HepG2 (cell line): ENCODE data around the gene TSNAXIP1. TPM values are rescaled to one million over a fixed set of nuclear protein-coding genes. Genes with fewer than 3 reads are reported as not detected.

Experiments
- AHR ChIP-seq: IDR thresholded peaks from 2 replicates; pipeline ENCODE4 v1.6.1; 2018; ENCODE audit warnings: missing genetic modification reagents, missing compliant biosample characterization
- DZIP1 ChIP-seq: sonication (generic); formaldehyde crosslinking; IDR thresholded peaks from 2 replicates; pipeline ENCODE4 v1.5.0; 2020; ENCODE audit warnings: mild to moderate bottlenecking, missing genetic modification reagents
- KLF9 ChIP-seq: IDR thresholded peaks from 2 replicates; pipeline ENCODE4 v1.6.1; 2016; ENCODE audit warnings: low read depth
- PAXIP1 ChIP-seq: sonication (generic); formaldehyde crosslinking; conservative IDR thresholded peaks from 2 replicates; pipeline ENCODE4 v1.4.0; 2020; ENCODE audit warnings: mild to moderate bottlenecking, missing genetic modification reagents, moderate library complexity
- PLRG1 ChIP-seq: fragments of 450-650 bp; conservative IDR thresholded peaks from 2 replicates; pipeline ENCODE4 v1.6.1; 2016
- RBFOX2 ChIP-seq: fragments of 200-400 bp; formaldehyde crosslinking; IDR thresholded peaks from 2 replicates; pipeline ENCODE4 v1.6.1; 2017; ENCODE audit warnings: low read depth, mild to moderate bottlenecking, low read length
- SAFB2 ChIP-seq: sonication (generic); formaldehyde crosslinking; IDR thresholded peaks from 2 replicates; pipeline ENCODE4 v1.5.1; 2020; ENCODE audit warnings: missing genetic modification reagents, low read depth, mild to moderate bottlenecking, borderline replicate concordance
- SNAPC4 ChIP-seq: sonication (generic); formaldehyde crosslinking; IDR thresholded peaks from 2 replicates; pipeline ENCODE4 v1.4.0; 2020; ENCODE audit warnings: mild to moderate bottlenecking, missing genetic modification reagents
- ZNF253 ChIP-seq: sonication (generic); formaldehyde crosslinking; IDR thresholded peaks from 2 replicates; pipeline ENCODE4 v1.8.0; 2022; ENCODE audit warnings: mild to moderate bottlenecking, missing genetic modification reagents, borderline replicate concordance
- ZSCAN20 ChIP-seq: sonication (generic); formaldehyde crosslinking; IDR thresholded peaks from 2 replicates; pipeline ENCODE4 v1.4.0; 2020; ENCODE audit warnings: missing genetic modification reagents, mild to moderate bottlenecking, borderline replicate concordance
- polyA plus RNA-seq, 8 experiments: library from polyadenylated mRNA; depleted of rRNA in 3 of 8; stranded (reverse) in 7 of 8; unstranded in 1 of 8; fragments of >200 nt; fragmentation: Illumina TruSeq in 4 of 8; extraction: Trizol in 4 of 8; gene quantifications; 2 replicates each; pipeline versions ENCODE4 v1.2.1 to v1.2.3, GENCODE V29; 2011 to 2016; ENCODE audit warnings: low read depth in 4 of 8, missing spikeins in 1 of 8, mixed read lengths in 1 of 8; ENCODE audit not compliant: insufficient read depth in 1 of 8
- total RNA-seq, 5 experiments: library from RNA; depleted of rRNA; stranded (reverse); fragments of >200 nt; fragmentation: Illumina TruSeq; extraction: Trizol; gene quantifications; 2 replicates each; pipeline ENCODE4 v1.2.3, GENCODE V29; 2016; ENCODE audit warnings: low read depth in 1 of 5
- TF ChIP-seq, protein P1 (sequence below): sonication (generic); formaldehyde crosslinking; IDR thresholded peaks from 2 replicates; pipeline ENCODE4 v1.5.1; 2020; ENCODE audit warnings: mild to moderate bottlenecking, missing genetic modification reagents, moderate library complexity
- TF ChIP-seq, protein P2 (sequence below): fragments of 450-650 bp; IDR thresholded peaks from 2 replicates; pipeline ENCODE4 v1.6.1; 2017; ENCODE audit warnings: mild to moderate bottlenecking

TSNAXIP1 gene
- total and polyA plus RNA-seq, 2 of the 13 experiments (the other 11 are each of a cell fraction or from before 2014, with no cell fraction given): 0.37 to 0.86 TPM

DNA sequence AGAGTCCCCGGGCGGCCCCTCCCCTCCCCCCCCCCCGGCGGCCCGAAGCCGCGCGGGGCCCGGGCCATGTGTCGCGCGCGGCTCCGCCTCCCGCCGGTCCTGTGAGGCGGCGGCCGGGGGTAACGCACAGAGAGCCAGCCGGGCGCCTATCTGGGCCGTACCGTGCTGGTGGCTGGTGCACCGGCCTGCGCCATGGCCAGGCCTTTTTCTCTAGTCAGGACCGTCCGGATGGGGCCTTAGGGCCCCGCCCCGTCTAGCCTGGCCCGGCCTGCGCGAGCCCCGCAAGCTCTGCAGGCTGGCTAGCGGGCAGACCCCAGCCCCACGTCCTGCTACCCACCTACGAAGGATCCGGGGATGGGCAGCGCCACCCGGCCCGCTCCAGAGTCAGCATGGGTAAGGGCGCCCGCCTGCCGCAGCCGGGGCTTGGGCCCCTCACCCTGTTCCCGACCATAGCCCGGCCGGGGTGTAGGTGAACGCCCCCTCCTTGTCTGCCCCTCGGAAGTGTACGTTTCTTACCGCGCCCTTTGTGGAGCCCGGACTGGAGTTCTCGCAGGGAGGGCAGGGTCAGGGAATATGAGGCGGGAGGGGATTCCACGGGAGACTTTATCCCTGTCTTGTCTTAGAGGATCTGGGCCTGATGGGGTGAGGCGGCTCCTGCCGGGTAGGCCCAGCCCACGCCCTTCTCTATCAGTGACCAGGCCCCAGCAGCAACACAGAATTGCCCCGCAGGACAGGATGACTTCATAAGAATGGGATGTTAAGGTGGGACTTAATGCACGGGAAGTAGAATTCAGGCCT lies 40.6 kb downstream of the TSNAXIP1 start, which contains the start of gene CENPT (continued):
- TF ChIP-seq PAXIP1 (no peak), ZSCAN20 (CRISPR knock-in tag) (peak; percentile 76; the same call in 1 of the 2 replicates), SAFB2 (peak; percentile 47; the same call in 1 of the 2 replicates), PLRG1 (no peak), ZNF253 (CRISPR knock-in tag) (no peak), DZIP1 (CRISPR knock-in tag) (peak; percentile 77), RBFOX2 (peak; percentile 28; the same call in 1 of the 2 replicates), AHR (CRISPR knock-in tag) (no peak), SNAPC4 (no peak), KLF9 (CRISPR knock-in tag) (0 out of 2 replicates have a peak, but pooled peaks have one; percentile 32)
- TF ChIP-seq, protein P1, sequence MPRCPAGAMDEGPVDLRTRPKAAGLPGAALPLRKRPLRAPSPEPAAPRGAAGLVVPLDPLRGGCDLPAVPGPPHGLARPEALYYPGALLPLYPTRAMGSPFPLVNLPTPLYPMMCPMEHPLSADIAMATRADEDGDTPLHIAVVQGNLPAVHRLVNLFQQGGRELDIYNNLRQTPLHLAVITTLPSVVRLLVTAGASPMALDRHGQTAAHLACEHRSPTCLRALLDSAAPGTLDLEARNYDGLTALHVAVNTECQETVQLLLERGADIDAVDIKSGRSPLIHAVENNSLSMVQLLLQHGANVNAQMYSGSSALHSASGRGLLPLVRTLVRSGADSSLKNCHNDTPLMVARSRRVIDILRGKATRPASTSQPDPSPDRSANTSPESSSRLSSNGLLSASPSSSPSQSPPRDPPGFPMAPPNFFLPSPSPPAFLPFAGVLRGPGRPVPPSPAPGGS (CRISPR knock-in tag): no peak
- TF ChIP-seq, protein P2, sequence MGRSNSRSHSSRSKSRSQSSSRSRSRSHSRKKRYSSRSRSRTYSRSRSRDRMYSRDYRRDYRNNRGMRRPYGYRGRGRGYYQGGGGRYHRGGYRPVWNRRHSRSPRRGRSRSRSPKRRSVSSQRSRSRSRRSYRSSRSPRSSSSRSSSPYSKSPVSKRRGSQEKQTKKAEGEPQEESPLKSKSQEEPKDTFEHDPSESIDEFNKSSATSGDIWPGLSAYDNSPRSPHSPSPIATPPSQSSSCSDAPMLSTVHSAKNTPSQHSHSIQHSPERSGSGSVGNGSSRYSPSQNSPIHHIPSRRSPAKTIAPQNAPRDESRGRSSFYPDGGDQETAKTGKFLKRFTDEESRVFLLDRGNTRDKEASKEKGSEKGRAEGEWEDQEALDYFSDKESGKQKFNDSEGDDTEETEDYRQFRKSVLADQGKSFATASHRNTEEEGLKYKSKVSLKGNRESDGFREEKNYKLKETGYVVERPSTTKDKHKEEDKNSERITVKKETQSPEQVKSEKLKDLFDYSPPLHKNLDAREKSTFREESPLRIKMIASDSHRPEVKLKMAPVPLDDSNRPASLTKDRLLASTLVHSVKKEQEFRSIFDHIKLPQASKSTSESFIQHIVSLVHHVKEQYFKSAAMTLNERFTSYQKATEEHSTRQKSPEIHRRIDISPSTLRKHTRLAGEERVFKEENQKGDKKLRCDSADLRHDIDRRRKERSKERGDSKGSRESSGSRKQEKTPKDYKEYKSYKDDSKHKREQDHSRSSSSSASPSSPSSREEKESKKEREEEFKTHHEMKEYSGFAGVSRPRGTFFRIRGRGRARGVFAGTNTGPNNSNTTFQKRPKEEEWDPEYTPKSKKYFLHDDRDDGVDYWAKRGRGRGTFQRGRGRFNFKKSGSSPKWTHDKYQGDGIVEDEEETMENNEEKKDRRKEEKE: no peak
